ENCODE results near the gene MAD1L1. TPM values are rescaled to one million over a fixed set of nuclear protein-coding genes. Genes with fewer than 3 reads are reported as not detected.

The MAD1L1 gene
- total and polyA plus RNA-seq, 2 of the 8 experiments (the other 6 are each of a cell fraction or from before 2014, with no cell fraction given) = 40.4 to 44.6 TPM

GRCh38 chr7:1775389-1775788 lies 457.4 kb downstream of the MAD1L1 start:
- Histone ChIP-seq H3K18ac (ENCODE audit: extremely low read depth, low read length) (no peak overlapping the region), H3K79me1 (ENCODE audit: low read depth, low read length) (no peaks in the 10 kb centered on the region), H4K91ac (replicated peaks; ENCODE audit: insufficient read length, low read length) (no peak overlapping the region), H4K8ac (ENCODE audit: extremely low read depth, insufficient read depth, low read length) (no peak overlapping the region), H3K79me2 (ENCODE audit: control insufficient read depth in 1 of 2, insufficient read depth in 2 of 2, low read length in 2 of 2) (no peaks in the 10 kb centered on the region), H2AFZ (ENCODE audit: low read length) (no peak overlapping the region), H3K9me3 (ENCODE audit: insufficient read depth in 2 of 2, low read depth in 1 of 2, low read length in 1 of 2) (peaks cover 0 to 3% of the 10 kb centered on the region in 2 experiments; a peak in 1 of 4 replicates), H4K20me1 (replicated peaks in 1 of 2; ENCODE audit: control insufficient read depth in 1 of 2, insufficient read depth in 2 of 2, low read length in 2 of 2) (no peaks in the 10 kb centered on the region), H2BK120ac (replicated peaks; ENCODE audit: low read depth, low read length) (no peak overlapping the region), H3K14ac (ENCODE audit: insufficient read length) (no peak overlapping the region), H4K5ac (ENCODE audit: insufficient read length, low read depth, low read length) (no peak overlapping the region), H2BK15ac (ENCODE audit: low read length) (no peak overlapping the region), H3K9ac (replicated peaks in 1 of 4; ENCODE audit: extremely low read depth in 1 of 4, low read depth in 3 of 4, low read length in 3 of 4) (no peak overlapping the region), H2BK5ac (ENCODE audit: low read depth, low read length) (no peak overlapping the region), H3K23ac (ENCODE audit: insufficient read length) (no peak overlapping the region), H3K23me2 (ENCODE audit: low read depth, low read length) (no peaks in the 10 kb centered on the region), H3K36me3 (ENCODE audit: control insufficient read depth in 2 of 4, insufficient read depth in 4 of 4, low read length in 3 of 4) (no peaks in the 10 kb centered on the region), H2BK12ac (ENCODE audit: low read depth, low read length) (no peak overlapping the region), H3K4me2 (ENCODE audit: insufficient read depth in 1 of 2, low read depth in 2 of 2, low read length in 2 of 2) (no peak overlapping the region), H2BK20ac (ENCODE audit: low read length) (no peak overlapping the region), H3K4ac (replicated peaks; ENCODE audit: insufficient read length, low read depth, low read length) (no peak overlapping the region), H3K4me3 (ENCODE audit: extremely low read depth in 1 of 4, insufficient read depth in 2 of 4, low read depth in 3 of 4, low read length in 4 of 4) (no peak overlapping the region), H2AK5ac (ENCODE audit: low read depth, low read length) (no peak overlapping the region), H3K27me3 (replicated peaks in 1 of 4; ENCODE audit: control insufficient read depth in 3 of 4, extremely low read depth in 1 of 4, insufficient read depth in 3 of 4, low read length in 3 of 4) (no peaks in the 10 kb centered on the region), H3K4me1 (replicated peaks in 1 of 4; ENCODE audit: control insufficient read depth in 3 of 4, insufficient read depth in 4 of 4, low read length in 3 of 4) (no peaks in the 10 kb centered on the region), H3K56ac (replicated peaks; ENCODE audit: insufficient read length, low read depth, low read length) (no peak overlapping the region), H3K27ac (ENCODE audit: low read depth, low read length) (no peak overlapping the region)
- FAIRE-seq = no peak
- ChIA-PET CTCF (ENCODE audit: partially characterized antibody) (interaction anchor here (1.6 kb wide), 1 partner anchor 14 kb away, joined by 3 read pairs; no protein-coding TSS in a partner anchor), POLR2A (ENCODE audit: partially characterized antibody) (no interaction called here)
- no peak for DNase-seq (ENCODE audit: low read depth in 1 of 2, low spot score in 2 of 2)
- WGBS, 2 experiments (ENCODE audit: extremely low coverage in 1 of 2, insufficient coverage in 1 of 2, insufficient read length in 1 of 2, insufficient replicate concordance in 2 of 2, low coverage in 1 of 2, low lambda C conversion rate in 2 of 2, missing lambda C conversion rate in 1 of 2) = 88% methylated on average over 4 of the region's 4 CpGs; no CpG with 5 or more reads in 1 of the 2 experiments
- TF ChIP-seq KDM1A (IDR thresholded peaks at IDR 0.05; ENCODE audit: borderline replicate concordance, low read length) (no peak), KDM4A (IDR thresholded peaks at IDR 0.05; ENCODE audit: low read depth, low read length, severe bottlenecking) (no peak), CHD2 (IDR thresholded peaks at IDR 0.05; ENCODE audit: low read length) (no peak), ATF2 (IDR thresholded peaks at IDR 0.05; ENCODE audit: low read length) (no peak), CBX8 (IDR thresholded peaks at IDR 0.05; ENCODE audit: borderline replicate concordance, low read depth, low read length) (no peak), POU5F1 (IDR thresholded peaks at IDR 0.05; ENCODE audit: low read depth, low read length) (no peak), EP300 (IDR thresholded peaks at IDR 0.05; ENCODE audit: borderline replicate concordance in 1 of 2, low read depth in 2 of 2, low read length in 2 of 2) (no peak), FOSL1 (IDR thresholded peaks at IDR 0.05; ENCODE audit: insufficient read depth, low read depth, low read length) (no peak), RAD21 (IDR thresholded peaks at IDR 0.05 in 1 of 2, conservative IDR thresholded peaks at IDR 0.05 in 1 of 2; ENCODE audit: low read depth in 2 of 2, low read length in 2 of 2) (no peak), NANOG (IDR thresholded peaks at IDR 0.05; ENCODE audit: insufficient read depth, low read depth, low read length, poor library complexity, severe bottlenecking) (no peak), BACH1 (IDR thresholded peaks at IDR 0.05; ENCODE audit: low read length) (no peak)
